H1 (cell line): Measurements from ENCODE around the gene IQCM. TPM values are rescaled to one million over a fixed set of nuclear protein-coding genes. Genes with fewer than 3 reads are reported as not detected.

Source experiments
- CTCF ChIA-PET: fragments of 300-600 bp; sonication (Branson Sonifier 250); formaldehyde crosslinking; loops from one replicate; lab custom pipeline; 2021; ENCODE audit not compliant: partially characterized antibody; lab: Charles Lee
- POLR2A ChIA-PET: fragments of 300-600 bp; sonication (Branson Sonifier 250); formaldehyde crosslinking; loops from one replicate; lab custom pipeline; 2021; ENCODE audit warnings: inconsistent platforms; ENCODE audit not compliant: partially characterized antibody; lab: Charles Lee
- DNase-seq, 2 experiments: peaks; one replicate each; pipeline versions ENCODE4 v3.0.0 to v3.0.0-alpha.2; 2010 to 2022; ENCODE audit warnings: low spot score in 2 of 2, low read depth in 1 of 2, mixed read lengths in 1 of 2
- FAIRE-seq: peaks from 2 replicates; lab custom pipeline; 2011; peaks lifted over from hg19 to GRCh38; lab: Jason Lieb, UNC
- H2AFZ ChIP-seq: 2 replicates; pipeline ENCODE4 v1.8.1; 2012; ENCODE audit warnings: low read length, inconsistent platforms
- H2AK5ac ChIP-seq: 2 replicates; pipeline ENCODE4 v1.6.1; 2013; ENCODE audit warnings: low read depth, low read length
- H2BK120ac ChIP-seq: replicated peaks from 2 replicates; pipeline ENCODE3; 2013; ENCODE audit warnings: low read depth, low read length, inconsistent platforms
- H2BK12ac ChIP-seq: 2 replicates; pipeline ENCODE4 v1.6.1; 2013; ENCODE audit warnings: low read depth, low read length
- H2BK15ac ChIP-seq: 2 replicates; pipeline ENCODE4 v1.6.1; 2013; ENCODE audit warnings: low read length
- H2BK20ac ChIP-seq: 2 replicates; pipeline ENCODE4 v1.6.1; 2013; ENCODE audit warnings: low read length
- H2BK5ac ChIP-seq: 2 replicates; pipeline ENCODE4 v1.6.1; 2013; ENCODE audit warnings: low read depth, low read length
- H3K14ac ChIP-seq: 2 replicates; pipeline ENCODE4 v1.6.1; 2013; ENCODE audit warnings: inconsistent platforms; ENCODE audit not compliant: insufficient read length
- H3K18ac ChIP-seq: 2 replicates; pipeline ENCODE4 v1.6.1; 2013; ENCODE audit warnings: low read length; ENCODE audit errors: extremely low read depth
- H3K23ac ChIP-seq: 2 replicates; pipeline ENCODE4 v1.6.1; 2013; ENCODE audit warnings: inconsistent platforms; ENCODE audit not compliant: insufficient read length
- H3K23me2 ChIP-seq: 2 replicates; pipeline ENCODE4 v1.6.1; 2013; ENCODE audit warnings: low read depth, low read length
- H3K27ac ChIP-seq: 2 replicates; pipeline ENCODE4 v1.6.1; 2011; ENCODE audit warnings: low read depth, low read length, inconsistent platforms
- H3K27me3 ChIP-seq, 4 experiments: replicated peaks in 1 of 4; 1 replicate in 1 of 4; 2 replicates in 3 of 4; pipeline versions ENCODE4 v1.6.1 to v1.8.1; 2011 to 2013; ENCODE audit warnings: low read length in 3 of 4, mild to moderate bottlenecking in 3 of 4, inconsistent platforms in 2 of 4, mixed read lengths in 2 of 4, moderate library complexity in 1 of 4; ENCODE audit not compliant: control insufficient read depth in 3 of 4, insufficient read depth in 3 of 4; ENCODE audit errors: extremely low read depth in 1 of 4
- H3K36me3 ChIP-seq, 4 experiments: 2 replicates each; pipeline versions ENCODE4 v1.6.1 to v1.8.1; 2011 to 2013; ENCODE audit warnings: mild to moderate bottlenecking in 4 of 4, low read length in 3 of 4, moderate library complexity in 2 of 4, control low read depth in 1 of 4, inconsistent platforms in 1 of 4; ENCODE audit not compliant: insufficient read depth in 4 of 4, control insufficient read depth in 2 of 4
- H3K4ac ChIP-seq: replicated peaks from 2 replicates; pipeline ENCODE3; 2013; ENCODE audit warnings: low read length, low read depth, mixed read lengths, inconsistent platforms; ENCODE audit not compliant: insufficient read length
- H3K4me1 ChIP-seq, 4 experiments: replicated peaks in 1 of 4; 1 replicate in 1 of 4; 2 replicates in 3 of 4; pipeline versions ENCODE4 v1.6.1 to v1.8.1; 2011 to 2013; ENCODE audit warnings: low read length in 3 of 4, inconsistent platforms in 2 of 4, mixed read lengths in 1 of 4; ENCODE audit not compliant: insufficient read depth in 4 of 4, control insufficient read depth in 3 of 4
- H3K4me2 ChIP-seq, 2 experiments: 2 replicates each; pipeline versions ENCODE4 v1.6.1 to v1.8.1; 2011 to 2013; ENCODE audit warnings: low read depth in 2 of 2, low read length in 2 of 2, control low read depth in 1 of 2, inconsistent platforms in 1 of 2, mild to moderate bottlenecking in 1 of 2; ENCODE audit not compliant: insufficient read depth in 1 of 2
- H3K4me3 ChIP-seq, 4 experiments: fragments of 200-600, 300-600 bp in 1 of 4; sonication (generic), shearing (Covaris generic), sonication (Bioruptor Twin) in 1 of 4; 2 replicates each; pipeline versions ENCODE4 v1.5.1 to v1.8.1; 2011 to 2016; ENCODE audit warnings: low read length in 4 of 4, low read depth in 3 of 4, control low read depth in 2 of 4, inconsistent platforms in 2 of 4, mild to moderate bottlenecking in 2 of 4, mixed read lengths in 1 of 4, moderate library complexity in 1 of 4; ENCODE audit not compliant: insufficient read depth in 2 of 4; ENCODE audit errors: extremely low read depth in 1 of 4
- H3K56ac ChIP-seq: replicated peaks from 2 replicates; pipeline ENCODE3; 2013; ENCODE audit warnings: low read depth, mild to moderate bottlenecking, mixed read lengths, low read length, inconsistent platforms; ENCODE audit not compliant: insufficient read length
- H3K79me1 ChIP-seq: 2 replicates; pipeline ENCODE4 v1.6.1; 2013; ENCODE audit warnings: low read depth, low read length, control low read depth
- H3K79me2 ChIP-seq, 2 experiments: 2 replicates each; pipeline versions ENCODE4 v1.6.1 to v1.8.1; 2012 to 2013; ENCODE audit warnings: low read length in 2 of 2, mild to moderate bottlenecking in 2 of 2, inconsistent platforms in 1 of 2; ENCODE audit not compliant: insufficient read depth in 2 of 2, control insufficient read depth in 1 of 2
- H3K9ac ChIP-seq, 4 experiments: replicated peaks in 1 of 4; 1 replicate in 1 of 4; 2 replicates in 3 of 4; pipeline versions ENCODE4 v1.6.1 to v1.8.1; 2011 to 2013; ENCODE audit warnings: low read depth in 3 of 4, low read length in 3 of 4, control low read depth in 2 of 4, mild to moderate bottlenecking in 2 of 4, moderate library complexity in 2 of 4, inconsistent platforms in 1 of 4; ENCODE audit errors: extremely low read depth in 1 of 4
- H3K9me3 ChIP-seq, 2 experiments: 2 replicates each; pipeline versions ENCODE4 v1.6.1 to v1.8.1; 2012 to 2013; ENCODE audit warnings: mild to moderate bottlenecking in 2 of 2, moderate library complexity in 2 of 2, control low read depth in 1 of 2, inconsistent platforms in 1 of 2, low read depth in 1 of 2, low read length in 1 of 2, mixed read lengths in 1 of 2; ENCODE audit not compliant: insufficient read depth in 2 of 2
- H4K20me1 ChIP-seq, 2 experiments: replicated peaks in 1 of 2; 2 replicates each; pipeline versions ENCODE3 to v1.8.1; 2011 to 2013; ENCODE audit warnings: inconsistent platforms in 2 of 2, low read length in 2 of 2, mild to moderate bottlenecking in 1 of 2; ENCODE audit not compliant: insufficient read depth in 2 of 2, control insufficient read depth in 1 of 2
- H4K5ac ChIP-seq: 2 replicates; pipeline ENCODE4 v1.6.1; 2013; ENCODE audit warnings: low read length, low read depth, mixed read lengths, inconsistent platforms; ENCODE audit not compliant: insufficient read length
- H4K8ac ChIP-seq: 2 replicates; pipeline ENCODE4 v1.8.0; 2013; ENCODE audit warnings: mild to moderate bottlenecking, moderate library complexity, low read length, inconsistent platforms; ENCODE audit not compliant: insufficient read depth; ENCODE audit errors: extremely low read depth
- H4K91ac ChIP-seq: replicated peaks from 2 replicates; pipeline ENCODE3; 2013; ENCODE audit warnings: low read length, mixed read lengths, inconsistent platforms; ENCODE audit not compliant: insufficient read length
- ATF2 ChIP-seq: IDR thresholded peaks from 2 replicates; pipeline ENCODE4 v1.6.1; 2012; ENCODE audit warnings: low read length, inconsistent platforms
- ATF3 ChIP-seq: IDR thresholded peaks from 2 replicates; pipeline ENCODE4 v1.6.1; 2011; ENCODE audit warnings: low read depth, mild to moderate bottlenecking, low read length; ENCODE audit not compliant: insufficient read depth
- CHD2 ChIP-seq: IDR thresholded peaks from 2 replicates; pipeline ENCODE4 v1.6.1; 2012; ENCODE audit warnings: low read length, improper control_type of control experiment
- GABPA ChIP-seq: IDR thresholded peaks from 2 replicates; pipeline ENCODE4 v1.6.1; 2011; ENCODE audit warnings: mild to moderate bottlenecking, low read length, moderate library complexity, borderline replicate concordance; ENCODE audit not compliant: insufficient read depth
- MAFK ChIP-seq: IDR thresholded peaks from 2 replicates; pipeline ENCODE4 v1.6.1; 2012; ENCODE audit warnings: low read depth, mild to moderate bottlenecking, improper control_type of control experiment, low read length
- NRF1 ChIP-seq: IDR thresholded peaks from 2 replicates; pipeline ENCODE4 v1.6.1; 2011; ENCODE audit warnings: mild to moderate bottlenecking, low read depth, low read length, improper control_type of control experiment
- RAD21 ChIP-seq, 2 experiments: IDR thresholded peaks in 1 of 2; conservative IDR thresholded peaks in 1 of 2; 2 replicates each; pipeline ENCODE4 v1.6.1; 2011; ENCODE audit warnings: low read depth in 2 of 2, low read length in 2 of 2, improper control_type of control experiment in 1 of 2, inconsistent platforms in 1 of 2, mild to moderate bottlenecking in 1 of 2, moderate library complexity in 1 of 2
- RBBP5 ChIP-seq: IDR thresholded peaks from 2 replicates; pipeline ENCODE4 v1.7.1; 2012; ENCODE audit warnings: low read depth, mild to moderate bottlenecking, inconsistent platforms, low read length, moderate library complexity, borderline replicate concordance
- SUZ12 ChIP-seq: fragments of 200-600 bp; sonication (generic); IDR thresholded peaks from 2 replicates; pipeline ENCODE4 v1.6.1; 2012; ENCODE audit warnings: mild to moderate bottlenecking, inconsistent platforms, low read length, moderate library complexity, mixed read lengths
- TAF7 ChIP-seq: optimal IDR thresholded peaks from 2 replicates; pipeline ENCODE3; 2011; ENCODE audit warnings: low read depth, mild to moderate bottlenecking, inconsistent platforms, low read length, moderate library complexity, borderline replicate concordance
- WGBS, 2 experiments: shearing (Covaris generic) in 1 of 2; methylation state at CpG; one replicate each; pipeline versions ENCODE4 v1.1.6 to v1.1.7; 2013 to 2015; ENCODE audit warnings: low lambda C conversion rate in 2 of 2, mixed read lengths in 2 of 2, inconsistent platforms in 1 of 2, low coverage in 1 of 2, missing lambda C conversion rate in 1 of 2; ENCODE audit not compliant: insufficient replicate concordance in 2 of 2, insufficient coverage in 1 of 2, insufficient read length in 1 of 2; ENCODE audit errors: extremely low coverage in 1 of 2, missing lambda C conversion rate in 1 of 2; 5-methylcytosine and 5-hydroxymethylcytosine counted together
- polyA plus RNA-seq, 7 experiments: library from polyadenylated mRNA; depleted of rRNA in 3 of 7; stranded (reverse) in 5 of 7; unstranded in 2 of 7; fragments of >200 nt in 5 of 7; fragments of 200-250 nt in 2 of 7; gene quantifications; 1 replicate in 5 of 7; 2 replicates in 1 of 7; 4 replicates in 1 of 7; pipeline versions ENCODE4 v1.2.1 to v1.2.3, GENCODE V29; 2011 to 2013; ENCODE audit warnings: missing spikeins in 2 of 7, mixed read lengths in 2 of 7
- total RNA-seq: library from RNA; stranded (reverse); fragmentation: NEBNext Ultra II Directional; extraction: Animal tissue kit (Norgen Biotek cat#: 25700); gene quantifications from 2 replicates; pipeline ENCODE4 v1.2.1, GENCODE V29; 2021

Gene IQCM
- total and polyA plus RNA-seq, 2 of the 8 experiments (the other 6 are each of a cell fraction or from before 2014, with no cell fraction given) = not detected

GRCh38 chr4:149426461-149426860 is 389.2 kb downstream of the IQCM start:
- no peak overlapping the region for H3K14ac ChIP-seq
- no peak overlapping the region for H2BK120ac ChIP-seq
- whole genome bisulfite sequencing, 2 experiments = 100% methylated on average over 1 of the region's 1 CpG; no CpG with 5 or more reads in 1 of the 2 experiments
- ChIA-PET CTCF (no interaction called here), POLR2A (no interaction called here)
- no peak overlapping the region for H2BK15ac ChIP-seq
- H3K23ac ChIP-seq = no peak overlapping the region
- FAIRE-seq (no peak), DNase-seq (no peak)
- no peak overlapping the region for H2BK12ac ChIP-seq
- no peak overlapping the region for H3K4me2 ChIP-seq
- no peak overlapping the region for H3K56ac ChIP-seq
- no peaks in the 10 kb centered on the region for H3K23me2 ChIP-seq
- no peak overlapping the region for H2BK20ac ChIP-seq
- H3K18ac ChIP-seq = no peak overlapping the region
- no peaks in the 10 kb centered on the region for H3K9me3 ChIP-seq
- no peak overlapping the region for H2AK5ac ChIP-seq
- no peaks in the 10 kb centered on the region for H3K27me3 ChIP-seq
- no peaks in the 10 kb centered on the region for H3K36me3 ChIP-seq
- H4K91ac ChIP-seq = no peak overlapping the region
- H3K9ac ChIP-seq = no peak overlapping the region
- H2BK5ac ChIP-seq = no peak overlapping the region
- H4K8ac ChIP-seq = no peak overlapping the region
- TF ChIP-seq CHD2 (no peak), SUZ12 (no peak), GABPA (no peak), NRF1 (no peak), RAD21 (IDR thresholded peaks at IDR 0.05 in 1 of 2, conservative IDR thresholded peaks at IDR 0.05 in 1 of 2; ENCODE audit: low read depth in 2 of 2, low read length in 2 of 2) (no peak), ATF3 (no peak), TAF7 (no peak), RBBP5 (no peak), MAFK (no peak), ATF2 (no peak)
- no peak overlapping the region for H3K27ac ChIP-seq
- no peak overlapping the region for H3K4ac ChIP-seq
- H4K5ac ChIP-seq = no peak overlapping the region
- H4K20me1 ChIP-seq = no peaks in the 10 kb centered on the region
- H2AFZ ChIP-seq = no peak overlapping the region
- H3K79me1 ChIP-seq = no peaks in the 10 kb centered on the region
- H3K79me2 ChIP-seq = no peaks in the 10 kb centered on the region
- H3K4me3 ChIP-seq = no peak overlapping the region
- H3K4me1 ChIP-seq = no peaks in the 10 kb centered on the region
